Measurements from ENCODE around the gene PARP14. TPM values are rescaled to one million over a fixed set of nuclear protein-coding genes. Genes with fewer than 3 reads are reported as not detected.
"Not testable (repeated sequence)": the region's sequence is repeated elsewhere in the genome, so short reads cannot be mapped to it uniquely, and the experiment has no call there.

PARP14 gene
- total RNA-seq: 110 and 123 TPM in 2 replicates

GRCh38 chr3:122680475-122681283 lies at the start of gene PARP14:
Gene PARP14, plus strand, starts transcription at chr3:122680839. Its CDS starts 45 bp downstream, at chr3:122680884.
- peak; percentile 57 for DNase-seq (ENCODE audit: low read depth)

- no peak for DNase-seq (ENCODE audit: low read depth)
Measured at GRCh38 chr3:122635789-122636188, 44.9 kb upstream of the PARP14 start.

DNA sequence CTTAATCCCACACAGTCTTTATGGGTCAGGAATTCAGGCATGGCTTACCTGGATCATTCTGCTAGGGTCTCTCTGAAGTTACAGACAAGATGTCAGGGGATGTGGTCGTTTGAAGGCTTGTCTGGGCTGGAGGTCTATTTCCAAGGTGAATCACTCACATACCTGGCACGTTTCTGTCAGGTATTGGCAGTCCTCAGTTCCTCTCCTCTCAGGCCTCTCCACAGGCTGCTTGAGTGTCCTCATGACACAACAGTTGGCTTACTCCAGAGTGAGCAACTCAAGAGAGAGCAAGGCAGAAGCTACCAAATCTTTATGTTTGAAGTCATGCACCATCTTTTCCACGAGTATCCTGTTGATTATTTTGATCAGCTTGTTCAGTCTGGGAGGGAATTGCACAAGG lies 43.9 kb upstream of the PARP14 start:
- DNase-seq (ENCODE audit: low read depth): no peak

- DNase-seq (ENCODE audit: low read depth): no peak
Measured at GRCh38 chr3:122640437-122640999, 40.1 kb upstream of the PARP14 start.

DNA sequence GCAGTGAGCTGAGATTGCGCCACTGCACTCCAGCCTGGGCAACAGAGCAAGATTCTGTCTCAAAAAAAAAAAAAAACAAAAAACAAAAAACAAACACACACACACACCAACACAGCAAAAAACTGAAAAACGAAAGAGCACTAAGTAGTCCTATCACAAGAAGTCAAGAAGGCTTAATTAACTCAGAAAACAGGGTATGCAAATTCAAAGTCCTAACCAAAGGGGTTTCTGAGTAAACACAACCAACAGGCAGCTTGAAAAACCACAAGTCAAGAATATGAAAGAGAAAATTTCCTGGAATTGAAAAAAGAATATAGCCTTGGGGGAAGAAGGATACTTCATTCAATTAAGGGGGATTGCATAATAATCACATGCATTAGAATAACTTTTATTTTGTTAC lies 37.7 kb upstream of the PARP14 start:
- peak; percentile 30 for DNase-seq (ENCODE audit: low read depth)

DNA sequence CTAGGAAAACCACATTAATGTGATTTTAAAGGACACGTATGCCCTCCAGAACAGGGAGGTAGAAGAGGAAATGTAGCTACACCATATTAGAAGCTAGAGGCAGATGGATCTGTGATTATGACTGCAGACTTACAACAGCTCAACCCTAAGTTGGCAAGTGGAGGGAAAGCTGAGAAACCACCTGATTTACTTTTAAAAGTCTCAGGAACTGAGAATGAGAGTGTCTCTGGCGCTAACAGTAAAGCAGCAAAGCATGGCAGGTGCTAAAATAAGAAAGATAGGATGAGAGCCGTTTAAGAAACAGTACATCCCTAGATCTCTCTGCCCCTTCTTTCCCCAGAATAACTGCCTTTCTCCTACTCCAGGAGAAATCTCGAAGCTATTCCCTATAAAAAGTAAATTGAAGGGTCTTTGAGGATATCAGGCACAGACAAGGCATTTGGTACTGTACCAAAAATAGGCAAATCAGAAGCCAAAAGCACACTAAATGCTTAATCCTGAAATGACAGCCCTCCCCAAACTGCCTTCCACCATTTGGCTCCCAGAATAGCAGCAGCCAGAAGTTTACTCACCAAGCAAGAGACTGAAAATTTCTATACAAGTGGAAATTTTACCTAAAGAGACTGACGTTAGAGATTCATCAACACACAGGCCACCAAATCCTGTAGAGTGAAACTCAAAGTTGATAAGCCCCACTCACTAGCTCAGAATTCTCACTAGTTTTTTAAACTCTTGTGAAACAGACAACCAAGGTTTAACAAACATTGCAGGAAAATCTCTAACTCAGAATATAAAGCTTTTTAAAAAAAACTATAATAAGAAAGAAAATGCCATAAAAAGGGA lies 34.3 kb upstream of the PARP14 start:
- DNase-seq (ENCODE audit: low read depth): no peak

DNA sequence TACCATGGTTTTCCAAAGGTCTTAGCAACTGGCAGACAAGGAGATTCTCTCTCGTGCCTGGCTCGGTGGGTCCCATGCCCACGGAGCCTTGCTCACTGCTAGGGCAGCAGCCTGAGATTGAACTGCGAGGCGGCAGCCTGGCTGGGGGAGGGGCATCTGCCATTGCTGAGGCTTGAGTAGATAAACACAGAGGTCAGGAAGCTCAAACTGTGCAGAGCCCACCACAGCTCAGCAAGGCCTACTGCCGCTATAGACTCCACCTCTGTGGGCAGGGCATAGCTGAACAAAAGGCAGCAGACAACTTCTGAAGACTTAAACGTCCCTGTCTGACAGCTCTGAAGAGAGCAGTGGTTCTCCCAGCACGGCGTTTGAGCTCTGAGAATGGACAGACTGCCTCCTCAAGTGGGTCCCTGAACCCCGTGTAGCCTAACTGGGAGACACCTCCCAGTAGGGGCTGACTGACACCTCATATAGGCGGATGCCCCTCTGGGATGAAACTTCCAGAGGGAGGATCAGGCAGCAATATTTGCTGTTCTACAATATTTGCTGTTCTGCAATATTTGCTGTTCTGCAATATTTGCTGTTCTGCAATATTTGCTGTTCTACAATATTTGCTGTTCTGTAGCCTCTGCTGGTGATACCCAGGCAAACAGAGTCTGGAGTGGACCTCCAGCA lies 29.3 kb upstream of the PARP14 start:
- not testable (repeated sequence) for DNase-seq (ENCODE audit: low read depth)

- not testable (repeated sequence) for DNase-seq (ENCODE audit: low read depth)
Measured at GRCh38 chr3:122651962-122652361, 28.7 kb upstream of the PARP14 start.

GRCh38 chr3:122658336-122658735 lies 22.3 kb upstream of the PARP14 start:
- DNase-seq (ENCODE audit: low read depth): not testable (repeated sequence)

- DNase-seq (ENCODE audit: low read depth): no peak
Measured at GRCh38 chr3:122660297-122660974, 20.2 kb upstream of the PARP14 start.

DNA sequence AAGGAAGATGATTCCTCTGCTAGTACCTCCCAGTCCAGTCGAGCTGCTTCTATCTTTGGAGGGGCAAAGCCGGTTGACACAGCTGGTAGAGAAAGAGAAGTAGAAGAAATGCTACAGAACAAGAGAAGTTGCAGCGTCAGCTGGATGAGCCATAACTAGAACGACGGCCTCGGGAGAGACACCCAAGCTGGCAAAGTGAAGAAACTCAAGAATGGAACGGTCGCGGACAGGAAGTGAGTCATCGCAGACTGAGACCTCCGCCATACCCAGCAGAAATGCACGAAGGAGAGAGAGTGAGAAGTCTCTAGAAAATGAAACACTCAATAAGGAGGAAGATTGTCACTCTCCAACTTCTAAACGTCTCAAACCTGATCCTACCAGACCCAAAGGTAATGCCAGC lies 19.0 kb upstream of the PARP14 start:
- no peak for DNase-seq (ENCODE audit: low read depth)

- DNase-seq (ENCODE audit: low read depth): no peak
Measured at GRCh38 chr3:122662505-122662904, 18.1 kb upstream of the PARP14 start.

- DNase-seq (ENCODE audit: low read depth): no peak
Measured at GRCh38 chr3:122665226-122665786, 15.3 kb upstream of the PARP14 start.

DNA sequence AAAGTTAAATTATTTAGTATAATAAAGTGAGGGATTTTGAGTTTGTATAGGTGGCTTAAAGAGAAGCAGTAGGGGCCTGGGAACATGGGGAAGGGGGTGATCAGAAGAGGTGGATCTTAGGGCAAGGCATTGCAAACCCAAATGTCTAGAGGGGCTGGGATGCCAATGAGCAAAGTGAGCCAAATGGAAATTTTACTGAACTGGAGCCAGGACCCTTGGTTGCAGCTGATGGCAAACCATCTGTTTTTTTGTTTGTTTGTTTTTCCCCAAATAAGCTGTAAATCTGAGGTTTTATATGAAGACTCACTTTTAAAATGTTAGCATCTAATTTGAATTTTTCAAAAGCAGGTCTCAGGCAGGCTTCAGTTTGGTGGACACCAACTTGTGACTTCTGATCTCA lies 14.8 kb upstream of the PARP14 start:
- DNase-seq (ENCODE audit: low read depth): no peak

DNA sequence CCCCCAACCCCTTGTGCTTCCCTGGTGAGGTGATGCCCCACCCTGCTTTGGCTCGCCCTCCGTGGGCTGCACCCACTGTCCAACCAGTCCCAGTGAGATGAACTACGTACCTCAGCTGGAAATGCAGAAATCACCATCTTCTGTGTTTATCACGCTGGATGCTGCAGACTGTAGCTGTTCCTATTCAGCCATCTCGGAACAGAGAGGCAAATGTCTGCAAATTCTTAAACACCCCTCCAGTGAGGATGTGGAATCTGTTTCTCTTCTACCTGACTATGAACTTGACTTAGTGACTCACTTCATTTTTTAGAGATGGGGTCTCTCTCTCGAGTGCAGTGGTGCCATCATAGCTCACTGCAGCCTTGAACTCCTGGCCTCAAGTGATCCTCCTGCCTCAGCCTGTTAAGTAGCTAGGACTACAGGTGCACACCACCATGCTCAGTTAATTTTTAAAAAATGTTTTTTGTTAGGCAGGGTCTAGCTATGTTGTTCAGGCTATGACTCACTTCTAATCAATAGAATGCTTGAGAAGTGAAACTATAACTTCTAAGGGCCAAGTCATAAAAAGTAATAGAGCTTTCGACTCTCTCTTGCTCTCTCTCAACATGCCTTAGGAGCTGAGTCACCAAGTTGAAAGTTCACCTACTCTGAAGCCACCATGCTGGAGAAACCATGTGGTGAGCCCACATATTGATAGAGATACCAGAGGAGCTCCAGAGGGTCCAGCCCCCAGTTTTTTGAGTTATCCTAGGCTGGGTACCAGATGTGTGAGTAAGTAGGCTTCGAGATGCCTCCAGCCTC lies 11.5 kb upstream of the PARP14 start:
- peak; percentile 97 for DNase-seq (ENCODE audit: low read depth)

DNA sequence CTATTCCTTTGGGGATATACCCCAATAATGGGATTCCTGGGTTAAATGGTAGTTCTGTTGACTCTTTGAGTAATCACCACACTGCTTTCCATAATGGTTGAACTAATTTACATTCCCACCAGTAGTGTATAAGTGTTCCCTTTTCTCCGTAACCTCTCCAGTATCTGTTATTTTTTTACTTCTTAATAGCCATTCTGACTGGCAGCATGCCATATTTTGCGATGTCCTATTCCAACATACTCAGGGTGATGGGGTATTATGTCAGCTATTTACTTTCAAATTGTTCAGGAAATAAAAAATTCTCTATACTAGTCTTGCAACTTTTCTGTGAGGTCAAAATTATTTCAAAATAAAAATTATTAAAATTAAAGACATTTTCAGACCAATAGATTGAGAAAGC lies 9.1 kb upstream of the PARP14 start:
- DNase-seq (ENCODE audit: low read depth): peak; percentile 57

GRCh38 chr3:122674339-122674738 lies 6.3 kb upstream of the PARP14 start:
- DNase-seq (ENCODE audit: low read depth): no peak

- DNase-seq (ENCODE audit: low read depth): no peak
Measured at GRCh38 chr3:122676759-122677158, 3.9 kb upstream of the PARP14 start.

DNA sequence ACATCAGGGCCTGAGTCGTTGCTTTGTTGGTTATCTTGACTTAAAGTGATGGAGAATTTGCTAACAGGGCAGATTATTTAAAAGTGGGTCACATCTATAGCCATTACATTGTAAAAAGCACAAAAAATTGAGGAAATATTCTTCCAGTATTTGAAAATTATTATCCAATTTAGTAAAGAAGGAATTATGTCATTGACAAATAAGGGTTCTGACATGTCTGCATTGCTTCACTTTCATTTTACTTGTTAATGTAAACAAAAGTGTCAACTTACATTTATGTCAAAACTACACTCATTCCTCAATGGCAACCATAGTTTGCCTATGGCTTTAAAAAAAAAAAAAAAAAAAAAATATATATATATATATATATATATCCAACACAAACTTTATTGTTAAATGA lies 3.4 kb upstream of the PARP14 start:
- DNase-seq (ENCODE audit: low read depth): no peak

GRCh38 chr3:122678506-122678905 lies 2.1 kb upstream of the PARP14 start:
- DNase-seq (ENCODE audit: low read depth): no peak
